Upper lobe of left lung (tissue), 6 donors: ENCODE data around the gene PPP1R9B. TPM values are rescaled to one million over a fixed set of nuclear protein-coding genes. Genes with fewer than 3 reads are reported as not detected.

Experiments used
- ATAC-seq, 2 donors: fragments of 200-7000 bp; cut with Tn5 transposase; one replicate each; pipeline ENCODE4 v1.9.1; 2022; ENCODE audit warnings: mild to moderate bottlenecking in 2 of 2, moderate library complexity in 2 of 2; ENCODE audit not compliant: low FRiP score in 2 of 2
- DNase-seq, 2 donors: peaks; one replicate each; pipeline ENCODE4 v3.0.0-alpha.2; 2019 to 2020
- H3K27ac ChIP-seq, 4 donors: fragments of 200-600 bp; sonication (generic); one replicate each; pipeline ENCODE4 v1.5.1; 2016 to 2019
- H3K27me3 ChIP-seq, 4 donors: fragments of 200-600 bp; sonication (generic); one replicate each; pipeline ENCODE4 v1.5.1; 2017 to 2019
- H3K36me3 ChIP-seq, 4 donors: fragments of 200-600 bp; sonication (generic); one replicate each; pipeline ENCODE4 v1.5.1; 2016 to 2019
- H3K4me1 ChIP-seq, 4 donors: fragments of 200-600 bp; sonication (generic); one replicate each; pipeline ENCODE4 v1.5.1; 2018 to 2019
- H3K4me3 ChIP-seq, 4 donors: fragments of 200-600 bp; sonication (generic); one replicate each; pipeline ENCODE4 v1.5.1; 2017 to 2019; ENCODE audit warnings: mild to moderate bottlenecking in 2 of 4, moderate library complexity in 1 of 4
- H3K9me3 ChIP-seq, 4 donors: fragments of 200-600 bp; sonication (generic); one replicate each; pipeline ENCODE4 v1.5.1; 2018 to 2019
- CTCF ChIP-seq, 6 experiments: fragments of 450-650 bp in 4 of 6; fragments of 200-600 bp in 2 of 6; sonication (generic) in 2 of 6; IDR thresholded peaks; one replicate each; pipeline ENCODE4 v1.5.1; 2016 to 2019; ENCODE audit warnings: antibody characterized with exemption in 6 of 6
- EP300 ChIP-seq, 4 donors: sonication (generic); formaldehyde crosslinking; IDR thresholded peaks; one replicate each; pipeline ENCODE4 v1.5.1; 2017; ENCODE audit warnings: antibody characterized with exemption in 4 of 4, control low read depth in 2 of 4
- POLR2A ChIP-seq, 4 donors: fragments of 450-650 bp; IDR thresholded peaks; one replicate each; pipeline ENCODE4 v1.5.1; 2016 to 2017; ENCODE audit warnings: antibody characterized with exemption in 4 of 4, mild to moderate bottlenecking in 2 of 4
- POLR2AphosphoS5 ChIP-seq, 2 donors: sonication (generic); formaldehyde crosslinking; IDR thresholded peaks; one replicate each; pipeline ENCODE4 v1.5.1; 2017; ENCODE audit warnings: antibody characterized with exemption in 2 of 2
- WGBS, 2 donors: methylation state at CpG; one replicate each; pipeline ENCODE4 v1.1.5; 2017 to 2018; 5-methylcytosine and 5-hydroxymethylcytosine counted together
- total RNA-seq, 6 donors: library from RNA; depleted of rRNA in 4 of 6; stranded (reverse); fragments of >200 nt in 4 of 6; gene quantifications; one replicate each; pipeline versions ENCODE4 v1.1.0 to v1.2.1, GENCODE V29; 2016 to 2021
- donor health status: DM: no; HTN: no; CAD: no; lungs with moderate emphysema.
- donor health status: DM: no; HTN: yes; CAD: no; lungs with severe emphysema.

Gene PPP1R9B
- total RNA-seq, 6 donors from 2014 or later: 37.5 to 121 (median 74.7) TPM

- 63 to 91% methylated on average over 13 to 17 of the region's 17 CpGs for WGBS, 2 donors
- TF ChIP-seq CTCF (IDR thresholded peaks at IDR 0.05) (no peak), POLR2A (IDR thresholded peaks at IDR 0.05) (no peak), EP300 (IDR thresholded peaks at IDR 0.05) (no peak), POLR2AphosphoS5 (IDR thresholded peaks at IDR 0.05) (no peak)
- no peaks in the 10 kb centered on the region for H3K9me3 ChIP-seq
- peaks cover 0 to 8% (median 0%) of the 10 kb centered on the region in 4 donors for H3K27me3 ChIP-seq
- H3K36me3 ChIP-seq: peaks cover 7 to 27% (median 16%) of the 10 kb centered on the region in 4 donors
- H3K27ac ChIP-seq: peak overlapping the region; percentile 30 to 86 (median 74)
- ATAC-seq (no peak), DNase-seq (peak in 1 of 2 donors; percentile 77)
- H3K4me3 ChIP-seq: no peak overlapping the region
- H3K4me1 ChIP-seq: peaks cover 9 to 35% (median 23%) of the 10 kb centered on the region in 4 donors
Measured at GRCh38 chr17:50112694-50113093, 37.8 kb downstream of the PPP1R9B start.

DNA sequence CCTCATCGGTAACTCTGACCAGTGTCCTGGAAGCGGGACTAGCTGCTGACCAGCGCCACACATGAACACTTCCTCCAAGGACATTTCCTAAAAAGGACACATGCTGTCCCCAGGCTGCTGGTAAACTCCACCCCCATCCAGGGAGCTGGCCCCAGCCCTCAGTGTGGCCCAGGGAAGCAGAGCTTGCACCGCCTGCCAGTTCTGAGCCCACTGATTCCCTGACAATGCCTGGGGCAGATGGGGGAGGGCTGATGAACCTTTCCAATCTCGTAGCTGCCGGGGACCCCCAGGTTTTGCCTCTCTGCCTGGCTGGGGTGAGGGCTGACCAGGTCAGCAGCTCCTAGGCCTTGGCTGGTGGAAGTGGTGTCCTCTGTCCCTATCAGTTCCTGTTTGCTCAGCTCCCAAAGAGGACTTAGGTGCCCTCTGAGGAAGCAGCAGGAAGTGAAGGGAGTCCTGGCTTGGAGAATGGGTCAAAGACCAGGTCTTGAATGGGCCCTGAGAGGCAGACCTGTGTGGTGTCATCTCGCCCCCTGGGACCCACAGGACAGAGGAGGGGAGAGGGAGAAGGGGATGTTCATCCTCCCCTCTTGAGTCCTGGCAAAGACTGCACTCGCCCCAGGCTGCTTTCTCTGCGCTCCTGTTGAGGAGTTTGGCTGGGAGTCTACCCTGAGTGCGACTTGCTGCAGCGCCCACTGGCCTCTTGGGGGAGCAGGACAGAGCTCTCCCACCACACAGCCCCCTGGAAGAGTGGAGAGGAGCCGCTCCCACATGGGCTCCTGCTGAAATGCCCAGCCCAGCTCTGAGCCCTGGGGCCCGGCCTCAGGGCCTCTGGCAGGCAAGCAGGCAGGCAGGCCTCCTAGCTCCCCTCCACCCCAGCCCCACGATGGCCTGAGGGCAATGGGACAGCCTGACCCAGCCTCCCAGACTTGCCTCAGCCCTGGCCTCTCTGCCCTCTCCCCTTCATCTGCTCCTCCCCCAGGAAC lies 38.5 kb downstream of the PPP1R9B start:
- Histone ChIP-seq H3K27me3 (peaks cover 0 to 5% (median 0%) of the 10 kb centered on the region in 4 donors), H3K36me3 (peaks cover 9 to 35% (median 20%) of the 10 kb centered on the region in 4 donors), H3K4me1 (peaks cover 9 to 28% (median 16%) of the 10 kb centered on the region in 4 donors), H3K27ac (peak overlapping the region; percentile 30 to 86 (median 74)), H3K4me3 (no peak overlapping the region), H3K9me3 (no peaks in the 10 kb centered on the region)
- 63 to 68% methylated on average over 8 to 13 of the region's 14 CpGs for WGBS, 2 donors
- TF ChIP-seq POLR2A (IDR thresholded peaks at IDR 0.05): no peak
- no peak for TF ChIP-seq CTCF (IDR thresholded peaks at IDR 0.05)
- TF ChIP-seq EP300 (IDR thresholded peaks at IDR 0.05): no peak
- TF ChIP-seq POLR2AphosphoS5 (IDR thresholded peaks at IDR 0.05): no peak
- DNase-seq: peak in 1 of 2 donors; percentile 64
- peak in 1 of 2 donors; percentile 10 for ATAC-seq

- peak overlapping the region in 3 of 4 donors; percentile 65 to 86 (median 82) for H3K27ac ChIP-seq
- peaks cover 0 to 3% (median 0%) of the 10 kb centered on the region in 4 donors for H3K27me3 ChIP-seq
- no peak overlapping the region for H3K4me3 ChIP-seq
- WGBS, 2 donors: 76 to 85% methylated on average over 9 to 19 of the region's 19 CpGs
- no peaks in the 10 kb centered on the region for H3K9me3 ChIP-seq
- peaks cover 9 to 46% (median 28%) of the 10 kb centered on the region in 4 donors for H3K36me3 ChIP-seq
- ATAC-seq (peak in 1 of 2 donors; percentile 17), DNase-seq (peak in 1 of 2 donors; percentile 77)
- TF ChIP-seq EP300 (IDR thresholded peaks at IDR 0.05) (no peak), CTCF (IDR thresholded peaks at IDR 0.05) (no peak), POLR2AphosphoS5 (IDR thresholded peaks at IDR 0.05) (no peak), POLR2A (IDR thresholded peaks at IDR 0.05) (no peak)
- H3K4me1 ChIP-seq: peaks cover 9 to 25% (median 16%) of the 10 kb centered on the region in 4 donors
Measured at GRCh38 chr17:50110591-50111349, 39.7 kb downstream of the PPP1R9B start.

GRCh38 chr17:50109785-50110184 lies 40.7 kb downstream of the PPP1R9B start:
- no peaks in the 10 kb centered on the region for H3K27me3 ChIP-seq
- H3K9me3 ChIP-seq: no peaks in the 10 kb centered on the region
- no peak overlapping the region for H3K27ac ChIP-seq
- WGBS, 2 donors: 89 to 95% methylated on average over 8 to 11 of the region's 19 CpGs
- no peak for ATAC-seq
- H3K4me3 ChIP-seq: no peak overlapping the region
- peaks cover 9 to 21% (median 16%) of the 10 kb centered on the region in 4 donors for H3K4me1 ChIP-seq
- no peak for TF ChIP-seq EP300 (IDR thresholded peaks at IDR 0.05)
- no peak for TF ChIP-seq CTCF (IDR thresholded peaks at IDR 0.05)
- no peak for TF ChIP-seq POLR2AphosphoS5 (IDR thresholded peaks at IDR 0.05)
- no peak for TF ChIP-seq POLR2A (IDR thresholded peaks at IDR 0.05)
- H3K36me3 ChIP-seq: peaks cover 9 to 56% (median 31%) of the 10 kb centered on the region in 4 donors
- peak in 1 of 2 donors; percentile 76 for DNase-seq
